GM12878 (cell line): ENCODE results near the gene CHMP4A. TPM values are rescaled to one million over a fixed set of nuclear protein-coding genes. Genes with fewer than 3 reads are reported as not detected.

Experiments used
- ATAC-seq: fragments of 200-7000 bp; cut with Tn5 transposase; 3 replicates; pipeline ENCODE4 v1.9.1; 2020; ENCODE audit warnings: mild to moderate bottlenecking, moderate library complexity
- BruUV-seq: library from RNA; stranded (reverse); fragments of 400-500 nt; replicated peaks from 2 replicates; lab custom pipeline; 2021; lab: Mats Ljungman, UMichigan
- CTCF ChIA-PET: fragments of 300-600 bp; sonication (Branson Sonifier 250); formaldehyde crosslinking; extraction: SDS; loops from one replicate; lab custom pipeline; 2021; ENCODE audit warnings: inconsistent platforms; lab: Yijun Ruan, JAX
- POLR2A ChIA-PET: fragments of 350-600 bp; formaldehyde crosslinking; extraction: SDS; loops from one replicate; lab custom pipeline; 2021; ENCODE audit warnings: inconsistent platforms; lab: Charles Lee
- RAD21 ChIA-PET: fragments of 300-600 bp; sonication (Branson Sonifier 250); formaldehyde crosslinking; loops from one replicate; lab custom pipeline; 2023; ENCODE audit warnings: antibody characterized with exemption; ENCODE audit not compliant: unreplicated experiment; lab: Charles Lee
- SMC1A ChIA-PET: fragments of 300-600 bp; sonication (Branson Sonifier 250); formaldehyde crosslinking; loops from one replicate; lab custom pipeline; 2023; ENCODE audit not compliant: unreplicated experiment, uncharacterized antibody; lab: Charles Lee
- DNase-seq: peaks from one replicate; pipeline ENCODE4 v3.0.0-alpha.2; 2011; ENCODE audit warnings: low read depth, low spot score
- FAIRE-seq: peaks from 3 replicates; lab custom pipeline; 2011; peaks lifted over from hg19 to GRCh38; lab: Jason Lieb, UNC
- H2AFZ ChIP-seq: 2 replicates; pipeline ENCODE4 v1.6.0; 2011; ENCODE audit warnings: low read depth, low read length, control low read depth; ENCODE audit not compliant: control insufficient read depth
- H3K27ac ChIP-seq: 2 replicates; pipeline ENCODE4 v1.5.1; 2011; ENCODE audit warnings: control low read depth; ENCODE audit not compliant: control insufficient read depth, insufficient read depth
- H3K27me3 ChIP-seq, 2 experiments: replicated peaks in 1 of 2; 2 replicates each; pipeline versions ENCODE4 v1.6.0 to v1.6.1; 2011; ENCODE audit warnings: low read length in 1 of 2; ENCODE audit not compliant: control insufficient read depth in 2 of 2, insufficient read depth in 2 of 2
- H3K36me3 ChIP-seq, 2 experiments: 2 replicates each; pipeline ENCODE4 v1.5.1; 2011; ENCODE audit warnings: low read length in 1 of 2; ENCODE audit not compliant: control insufficient read depth in 2 of 2, insufficient read depth in 2 of 2
- H3K4me1 ChIP-seq: 2 replicates; pipeline ENCODE4 v1.6.1; 2011; ENCODE audit warnings: mild to moderate bottlenecking, low read length, moderate library complexity, mixed read lengths; ENCODE audit not compliant: control insufficient read depth, insufficient read depth
- H3K4me2 ChIP-seq: 2 replicates; pipeline ENCODE4 v1.6.0; 2011; ENCODE audit warnings: control low read depth; ENCODE audit not compliant: control insufficient read depth, insufficient read depth
- H3K4me3 ChIP-seq: fragments of 200-600 bp; sonication (generic); 2 replicates; pipeline ENCODE4 v1.5.1; 2016
- H3K79me2 ChIP-seq: 2 replicates; pipeline ENCODE4 v1.6.0; 2011; ENCODE audit warnings: low read length; ENCODE audit not compliant: control insufficient read depth, insufficient read depth
- H3K9ac ChIP-seq: 2 replicates; pipeline ENCODE4 v1.8.0; 2011; ENCODE audit warnings: low read length, control low read depth, mixed read lengths; ENCODE audit not compliant: control insufficient read depth, insufficient read depth
- H3K9me3 ChIP-seq: replicated peaks from 3 replicates; pipeline ENCODE4 v1.5.1; 2011; ENCODE audit warnings: mild to moderate bottlenecking, low read length; ENCODE audit not compliant: control insufficient read depth, insufficient read depth
- H4K20me1 ChIP-seq: 2 replicates; pipeline ENCODE4 v1.6.0; 2011; ENCODE audit not compliant: control insufficient read depth, insufficient read depth
- CHD1 ChIP-seq: IDR thresholded peaks from 2 replicates; pipeline ENCODE4 v1.6.1; 2012; ENCODE audit warnings: low read depth, low read length, improper control_type of control experiment
- ETV6 ChIP-seq, 2 experiments: fragments of 450-650 bp in 1 of 2; IDR thresholded peaks in 1 of 2; conservative IDR thresholded peaks in 1 of 2; 2 replicates each; pipeline ENCODE4 v1.6.1; 2014; ENCODE audit warnings: antibody characterized with exemption in 1 of 2, borderline replicate concordance in 1 of 2, low read depth in 1 of 2, mild to moderate bottlenecking in 1 of 2, moderate library complexity in 1 of 2
- NFIC ChIP-seq: IDR thresholded peaks from 2 replicates; pipeline ENCODE4 v1.6.1; 2012; ENCODE audit warnings: low read depth, mild to moderate bottlenecking, inconsistent platforms, low read length, moderate library complexity
- POLR2A ChIP-seq: IDR thresholded peaks from 2 replicates; pipeline ENCODE4 v1.6.1; 2011; ENCODE audit warnings: low read depth, mild to moderate bottlenecking, low read length
- POU2F2 ChIP-seq: IDR thresholded peaks from 3 replicates; pipeline ENCODE4 v1.6.1; 2011; ENCODE audit warnings: low read depth, mild to moderate bottlenecking, low read length, borderline replicate concordance
- RUNX3 ChIP-seq: IDR thresholded peaks from 2 replicates; pipeline ENCODE4 v1.6.1; 2012; ENCODE audit warnings: low read length, inconsistent platforms
- STAT1 ChIP-seq: fragments of 450-650 bp; conservative IDR thresholded peaks from 2 replicates; pipeline ENCODE4 v1.6.1; 2014; ENCODE audit warnings: antibody characterized with exemption, mild to moderate bottlenecking
- ZBTB33 ChIP-seq: fragments of 450-650 bp; IDR thresholded peaks from 2 replicates; pipeline ENCODE4 v1.6.1; 2017; ENCODE audit warnings: mild to moderate bottlenecking
- ZBTB40 ChIP-seq: fragments of 450-650 bp; IDR thresholded peaks from 2 replicates; pipeline ENCODE4 v1.6.1; 2016; ENCODE audit warnings: mild to moderate bottlenecking, moderate library complexity, borderline replicate concordance
- ZNF217 ChIP-seq: fragments of 450-650 bp; IDR thresholded peaks from 2 replicates; pipeline ENCODE4 v1.6.1; 2017; ENCODE audit warnings: antibody characterized with exemption, mild to moderate bottlenecking
- WGBS: methylation state at CpG from one replicate; pipeline ENCODE4 v1.1.6; 2016; ENCODE audit warnings: low lambda C conversion rate; ENCODE audit not compliant: insufficient replicate concordance, insufficient coverage; ENCODE audit errors: missing lambda C conversion rate; 5-methylcytosine and 5-hydroxymethylcytosine counted together
- in situ Hi-C: fragments of 300-500 bp; cut with MboI; formaldehyde crosslinking; loops from 9 replicates; pipeline ENCODE4 v1.14.3; 2018; ENCODE audit warnings: mixed read lengths
- intact Hi-C: fragments of 100-400 bp; cut with micrococcal nuclease; formaldehyde crosslinking; loops from one replicate; pipeline ENCODE4 v1.14.2; 2022; ENCODE audit not compliant: unreplicated experiment
- polyA plus RNA-seq, 11 experiments: library from polyadenylated mRNA; depleted of rRNA in 4 of 11; unstranded in 6 of 11; stranded (reverse) in 5 of 11; fragments of >200 nt; fragmentation: Nextera tagmentation in 4 of 11; fragmentation: Illumina TruSeq in 1 of 11; extraction: Ambion mirVana in 4 of 11; extraction: Trizol in 1 of 11; gene quantifications; 1 replicate in 1 of 11; 2 replicates in 10 of 11; pipeline versions ENCODE4 v1.2.1 to v1.2.3, GENCODE V29; 2011 to 2016; ENCODE audit warnings: inconsistent platforms in 2 of 11, missing spikeins in 2 of 11, low read depth in 1 of 11
- total RNA-seq, 4 experiments: library from RNA; depleted of rRNA in 3 of 4; stranded (reverse); fragments of >200 nt in 3 of 4; fragmentation: Illumina TruSeq in 1 of 4; extraction: Trizol in 1 of 4; gene quantifications; 2 replicates each; pipeline versions ENCODE4 v1.2.1 to v1.2.3, GENCODE V29; 2013 to 2021
- TF ChIP-seq, protein P1 (sequence below): fragments of 450-650 bp; IDR thresholded peaks from 2 replicates; pipeline ENCODE4 v1.6.1; 2017; ENCODE audit warnings: mild to moderate bottlenecking, moderate library complexity

Gene CHMP4A
- total and polyA plus RNA-seq, 10 of the 15 experiments (the other 5 are each of a cell fraction or from before 2014, with no cell fraction given), result 35.5 to 151 (median 84.7) TPM

- TF ChIP-seq ZBTB33, result no peak
- no peak for TF ChIP-seq ZNF217
- TF ChIP-seq ETV6 (conservative IDR thresholded peaks at IDR 0.05 in 1 of 2, IDR thresholded peaks at IDR 0.05 in 1 of 2; ENCODE audit: borderline replicate concordance in 1 of 2, low read depth in 1 of 2), result no peak
- TF ChIP-seq POLR2A, result peak; percentile 44; the same call in 1 of the 2 replicates
Observed at GRCh38 chr14:24164518-24164991, 48.7 kb downstream of the CHMP4A start (continued).

- TSS peak; percentile 64 for BruUV-seq
- no peak for TF ChIP-seq CHD1
- TF ChIP-seq NFIC, result no peak
- TF ChIP-seq POLR2A, result peak; percentile 20; the same call in 1 of the 2 replicates
- TF ChIP-seq STAT1, result 0 out of 2 replicates have a peak, but pooled peaks have one; percentile 33
- TF ChIP-seq, protein P1, sequence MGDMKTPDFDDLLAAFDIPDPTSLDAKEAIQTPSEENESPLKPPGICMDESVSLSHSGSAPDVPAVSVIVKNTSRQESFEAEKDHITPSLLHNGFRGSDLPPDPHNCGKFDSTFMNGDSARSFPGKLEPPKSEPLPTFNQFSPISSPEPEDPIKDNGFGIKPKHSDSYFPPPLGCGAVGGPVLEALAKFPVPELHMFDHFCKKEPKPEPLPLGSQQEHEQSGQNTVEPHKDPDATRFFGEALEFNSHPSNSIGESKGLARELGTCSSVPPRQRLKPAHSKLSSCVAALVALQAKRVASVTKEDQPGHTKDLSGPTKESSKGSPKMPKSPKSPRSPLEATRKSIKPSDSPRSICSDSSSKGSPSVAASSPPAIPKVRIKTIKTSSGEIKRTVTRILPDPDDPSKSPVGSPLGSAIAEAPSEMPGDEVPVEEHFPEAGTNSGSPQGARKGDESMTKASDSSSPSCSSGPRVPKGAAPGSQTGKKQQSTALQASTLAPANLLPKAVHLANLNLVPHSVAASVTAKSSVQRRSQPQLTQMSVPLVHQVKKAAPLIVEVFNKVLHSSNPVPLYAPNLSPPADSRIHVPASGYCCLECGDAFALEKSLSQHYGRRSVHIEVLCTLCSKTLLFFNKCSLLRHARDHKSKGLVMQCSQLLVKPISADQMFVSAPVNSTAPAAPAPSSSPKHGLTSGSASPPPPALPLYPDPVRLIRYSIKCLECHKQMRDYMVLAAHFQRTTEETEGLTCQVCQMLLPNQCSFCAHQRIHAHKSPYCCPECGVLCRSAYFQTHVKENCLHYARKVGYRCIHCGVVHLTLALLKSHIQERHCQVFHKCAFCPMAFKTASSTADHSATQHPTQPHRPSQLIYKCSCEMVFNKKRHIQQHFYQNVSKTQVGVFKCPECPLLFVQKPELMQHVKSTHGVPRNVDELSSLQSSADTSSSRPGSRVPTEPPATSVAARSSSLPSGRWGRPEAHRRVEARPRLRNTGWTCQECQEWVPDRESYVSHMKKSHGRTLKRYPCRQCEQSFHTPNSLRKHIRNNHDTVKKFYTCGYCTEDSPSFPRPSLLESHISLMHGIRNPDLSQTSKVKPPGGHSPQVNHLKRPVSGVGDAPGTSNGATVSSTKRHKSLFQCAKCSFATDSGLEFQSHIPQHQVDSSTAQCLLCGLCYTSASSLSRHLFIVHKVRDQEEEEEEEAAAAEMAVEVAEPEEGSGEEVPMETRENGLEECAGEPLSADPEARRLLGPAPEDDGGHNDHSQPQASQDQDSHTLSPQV, result no peak
- peak; percentile 30; the same call in 1 of the 3 replicates for TF ChIP-seq POU2F2
- TF ChIP-seq RUNX3, result no peak; the same call in 1 of the 2 replicates
- TF ChIP-seq ZBTB40, result no peak
Observed at GRCh38 chr14:24162093-24162492, 51.2 kb downstream of the CHMP4A start.

More at GRCh38 chr14:24162093-24162492, 51.2 kb downstream of the CHMP4A start:
- Histone ChIP-seq H4K20me1 (no peaks in the 10 kb centered on the region), H2AFZ (no peak overlapping the region), H3K9ac (peak overlapping the region; percentile 83), H3K4me2 (peak overlapping the region; percentile 90), H3K27me3 (no peaks in the 10 kb centered on the region), H3K27ac (peak overlapping the region; percentile 96), H3K4me1 (peaks cover 38% of the 10 kb centered on the region), H3K9me3 (no peaks in the 10 kb centered on the region), H3K4me3 (peak overlapping the region; percentile 99), H3K36me3 (peaks cover 43 to 56% of the 10 kb centered on the region in 2 experiments), H3K79me2 (peaks cover 43% of the 10 kb centered on the region)
- in situ Hi-C loops, result no loop called here
- intact Hi-C loops, result no loop called here
- ChIA-PET SMC1A (interaction anchor here (1.0 to 4.9 kb wide), 23 partner anchors 9 to 145 kb away, joined by 3 to 54 read pairs (median 5); partner anchors contain the start of genes CHMP4A, CIDEB, DCAF11 and IPO4), POLR2A (interaction anchor here (0.7 to 4.8 kb wide), 23 partner anchors 8 to 80 kb away, joined by 3 to 99 read pairs (median 9); partner anchors contain the start of genes CHMP4A, DCAF11, EMC9 and IPO4), CTCF (interaction anchor here (0.8 to 4.2 kb wide), 27 partner anchors 8 to 530 kb away, joined by 3 to 63 read pairs (median 6); partner anchors contain the start of genes CHMP4A, CIDEB, DCAF11 and EMC9), RAD21 (interaction anchor here (0.7 to 4.5 kb wide), 22 partner anchors 9 to 148 kb away, joined by 3 to 60 read pairs (median 10); partner anchors contain the start of genes CHMP4A, CIDEB, DCAF11 and EMC9)
- FAIRE-seq (peak; percentile 44), ATAC-seq (peak; percentile 4; the same call in 2 of the 3 replicates), DNase-seq (no peak)
- 33% methylated on average over 8 of the region's 8 CpGs for WGBS
